Neural progenitor cell (in vitro differentiated cells): ENCODE data around the gene ZNF784. TPM values are rescaled to one million over a fixed set of nuclear protein-coding genes. Genes with fewer than 3 reads are reported as not detected.
A peak's percentile ranks its signal among the peaks of the same experiment; 100 is the strongest.

Source experiments
- DNase-seq: peaks from one replicate; pipeline ENCODE4 v3.0.0-alpha.2; 2016; ENCODE audit warnings: low spot score
- H2AFZ ChIP-seq: fragments of 200-600 bp; sonication (generic); replicated peaks from 2 replicates; pipeline ENCODE4 v1.6.1; 2016; ENCODE audit warnings: antibody characterized with exemption
- H3F3A ChIP-seq: fragments of 200-600 bp; sonication (generic); 2 replicates; pipeline ENCODE4 v1.6.1; 2016; ENCODE audit warnings: antibody characterized with exemption, low read depth
- H3K27ac ChIP-seq: fragments of 200-600 bp; sonication (generic); 2 replicates; pipeline ENCODE4 v1.5.1; 2016; ENCODE audit warnings: mild to moderate bottlenecking
- H3K27me3 ChIP-seq: fragments of 200-600 bp; sonication (generic); 2 replicates; pipeline ENCODE4 v1.6.1; 2016; ENCODE audit warnings: mild to moderate bottlenecking, moderate library complexity
- H3K36me3 ChIP-seq: fragments of 200-600 bp; sonication (generic); 2 replicates; pipeline ENCODE4 v1.5.1; 2016
- H3K4me1 ChIP-seq: fragments of 200-600 bp; sonication (generic); 2 replicates; pipeline ENCODE4 v1.6.1; 2016; ENCODE audit warnings: mixed run types
- H3K4me2 ChIP-seq: fragments of 200-600 bp; sonication (generic); 2 replicates; pipeline ENCODE4 v1.6.1; 2016
- H3K4me3 ChIP-seq: fragments of 200-600 bp; sonication (generic); 2 replicates; pipeline ENCODE4 v1.5.1; 2016
- H3K79me2 ChIP-seq: fragments of 200-600 bp; sonication (generic); 2 replicates; pipeline ENCODE4 v1.6.1; 2016; ENCODE audit warnings: low read depth
- H3K9ac ChIP-seq: fragments of 200-600 bp; sonication (generic); 2 replicates; pipeline ENCODE4 v1.6.1; 2016
- H3K9me3 ChIP-seq: fragments of 200-600 bp; sonication (generic); 2 replicates; pipeline ENCODE4 v1.5.1; 2016; ENCODE audit warnings: low read depth
- H4K20me1 ChIP-seq: fragments of 200-600 bp; sonication (generic); 2 replicates; pipeline ENCODE4 v1.6.1; 2016; ENCODE audit warnings: low read depth
- H3K27ac Mint-ChIP-seq: 3 replicates; pipeline ENCODE4 v1.8.0; 2021; ENCODE audit warnings: mixed read lengths
- H3K27me3 Mint-ChIP-seq: 2 replicates; pipeline ENCODE4 v1.8.0; 2022; ENCODE audit warnings: low read depth, mild to moderate bottlenecking, inconsistent platforms, moderate library complexity, mixed read lengths; ENCODE audit not compliant: insufficient read depth
- H3K36me3 Mint-ChIP-seq: 3 replicates; pipeline ENCODE4 v1.8.0; 2021; ENCODE audit warnings: mixed read lengths
- H3K4me1 Mint-ChIP-seq: 3 replicates; pipeline ENCODE4 v1.8.0; 2021; ENCODE audit warnings: mixed read lengths
- H3K4me3 Mint-ChIP-seq: 3 replicates; pipeline ENCODE4 v1.8.0; 2021; ENCODE audit warnings: mild to moderate bottlenecking, moderate library complexity, mixed read lengths
- H3K9me3 Mint-ChIP-seq: 3 replicates; pipeline ENCODE4 v1.8.0; 2020; ENCODE audit warnings: mixed read lengths
- EZH2 ChIP-seq: fragments of 200-600 bp; sonication (generic); IDR thresholded peaks from 2 replicates; pipeline ENCODE4 v1.6.1; 2017; ENCODE audit warnings: antibody characterized with exemption, mild to moderate bottlenecking, moderate library complexity
- EZH2phosphoT487 ChIP-seq: fragments of 200-600 bp; sonication (generic); IDR thresholded peaks from 2 replicates; pipeline ENCODE4 v1.6.1; 2017; ENCODE audit warnings: antibody characterized with exemption
- total RNA-seq: library from RNA; depleted of rRNA; stranded (reverse); fragments of >200 nt; gene quantifications from 2 replicates; pipeline ENCODE4 v1.2.3, GENCODE V29; 2015; ENCODE audit warnings: low replicate concordance
- TF ChIP-seq, protein P1 (sequence below): fragments of 200-600 bp; sonication (generic); IDR thresholded peaks from 2 replicates; pipeline ENCODE4 v1.5.1; 2017; ENCODE audit warnings: antibody characterized with exemption, mild to moderate bottlenecking

The ZNF784 gene
- total RNA-seq, 1 donor from 2014 or later, result 3.9 TPM

DNA sequence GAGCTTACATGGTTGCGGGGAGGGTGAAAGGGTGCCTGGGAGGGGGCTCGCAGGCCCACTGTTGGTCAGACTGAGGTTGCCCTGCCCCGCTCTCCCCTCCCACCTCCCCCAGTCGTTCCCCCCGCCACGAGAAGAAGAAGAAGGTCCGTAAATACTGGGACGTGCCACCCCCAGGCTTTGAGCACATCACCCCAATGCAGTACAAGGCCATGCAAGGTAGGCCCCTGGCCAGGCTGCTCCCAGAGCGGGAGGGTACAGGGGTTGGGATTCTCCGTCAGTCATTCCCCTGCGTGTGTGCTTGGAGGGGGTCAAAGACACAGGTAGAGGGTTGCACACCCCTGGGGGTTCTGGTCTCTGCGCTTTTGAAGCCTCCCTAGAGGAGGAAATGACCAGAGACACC, 36.0 kb upstream of the ZNF784 start:
- no peak overlapping the region for H3K27ac ChIP-seq
- H3K9me3 Mint-ChIP-seq, result no peaks in the 10 kb centered on the region
- peaks cover 18% of the 10 kb centered on the region for H3K4me1 ChIP-seq
- H3K4me3 ChIP-seq, result no peak overlapping the region
- H3K4me2 ChIP-seq, result no peak overlapping the region
- H3K4me3 Mint-ChIP-seq, result no peak overlapping the region
- H3K27me3 ChIP-seq, result no peaks in the 10 kb centered on the region
- no peaks in the 10 kb centered on the region for H3K9me3 ChIP-seq
- H4K20me1 ChIP-seq, result peaks cover 89% of the 10 kb centered on the region
- H3F3A ChIP-seq, result peaks cover under 1% of the 10 kb centered on the region
- peaks cover 98% of the 10 kb centered on the region for H3K79me2 ChIP-seq
- TF ChIP-seq, protein P1, sequence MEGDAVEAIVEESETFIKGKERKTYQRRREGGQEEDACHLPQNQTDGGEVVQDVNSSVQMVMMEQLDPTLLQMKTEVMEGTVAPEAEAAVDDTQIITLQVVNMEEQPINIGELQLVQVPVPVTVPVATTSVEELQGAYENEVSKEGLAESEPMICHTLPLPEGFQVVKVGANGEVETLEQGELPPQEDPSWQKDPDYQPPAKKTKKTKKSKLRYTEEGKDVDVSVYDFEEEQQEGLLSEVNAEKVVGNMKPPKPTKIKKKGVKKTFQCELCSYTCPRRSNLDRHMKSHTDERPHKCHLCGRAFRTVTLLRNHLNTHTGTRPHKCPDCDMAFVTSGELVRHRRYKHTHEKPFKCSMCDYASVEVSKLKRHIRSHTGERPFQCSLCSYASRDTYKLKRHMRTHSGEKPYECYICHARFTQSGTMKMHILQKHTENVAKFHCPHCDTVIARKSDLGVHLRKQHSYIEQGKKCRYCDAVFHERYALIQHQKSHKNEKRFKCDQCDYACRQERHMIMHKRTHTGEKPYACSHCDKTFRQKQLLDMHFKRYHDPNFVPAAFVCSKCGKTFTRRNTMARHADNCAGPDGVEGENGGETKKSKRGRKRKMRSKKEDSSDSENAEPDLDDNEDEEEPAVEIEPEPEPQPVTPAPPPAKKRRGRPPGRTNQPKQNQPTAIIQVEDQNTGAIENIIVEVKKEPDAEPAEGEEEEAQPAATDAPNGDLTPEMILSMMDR, result no peak
- TF ChIP-seq EZH2 (no peak), EZH2phosphoT487 (no peak)
- peaks cover 28% of the 10 kb centered on the region for H3K4me1 Mint-ChIP-seq
- DNase-seq, result no peak
- H3K27me3 Mint-ChIP-seq, result no peaks in the 10 kb centered on the region
- no peaks in the 10 kb centered on the region for H3K36me3 ChIP-seq
- H2AFZ ChIP-seq, result no peak overlapping the region
- H3K27ac Mint-ChIP-seq, result no peak overlapping the region
- peaks cover 29% of the 10 kb centered on the region for H3K36me3 Mint-ChIP-seq
- H3K9ac ChIP-seq, result no peak overlapping the region

DNA sequence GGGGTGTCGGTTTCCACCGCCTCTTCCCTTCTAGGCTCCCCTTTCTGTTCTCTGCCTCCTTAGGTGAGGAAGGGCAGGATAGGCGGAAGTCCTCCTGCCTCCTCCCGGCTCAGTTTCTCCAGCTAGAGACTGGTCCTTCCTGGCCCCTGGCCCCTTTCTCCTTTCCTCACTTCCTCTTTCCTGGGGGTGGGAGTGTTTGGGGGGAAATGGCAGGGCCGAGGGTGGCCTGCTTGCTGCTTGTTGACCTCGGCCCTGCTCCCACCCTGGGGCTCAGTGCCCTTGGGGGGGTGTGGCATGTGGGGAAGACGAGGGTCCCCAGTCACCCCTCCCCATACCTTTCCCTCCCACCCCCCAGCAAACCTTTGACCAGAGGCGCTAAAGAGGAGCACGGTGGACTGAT, 35.5 kb upstream of the ZNF784 start:
- DNase-seq, result no peak
- Histone ChIP-seq H3K4me2 (no peak overlapping the region), H3K9ac (no peak overlapping the region), H3F3A (peaks cover 6% of the 10 kb centered on the region), H3K36me3 (no peaks in the 10 kb centered on the region), H3K27me3 (no peaks in the 10 kb centered on the region), H4K20me1 (peaks cover 86% of the 10 kb centered on the region), H3K79me2 (peaks cover 99% of the 10 kb centered on the region), H3K4me3 (no peak overlapping the region), H3K9me3 (no peaks in the 10 kb centered on the region), H3K27ac (no peak overlapping the region), H2AFZ (no peak overlapping the region), H3K4me1 (peaks cover 18% of the 10 kb centered on the region)
- no peaks in the 10 kb centered on the region for H3K9me3 Mint-ChIP-seq
- no peak overlapping the region for H3K27ac Mint-ChIP-seq
- peaks cover 29% of the 10 kb centered on the region for H3K36me3 Mint-ChIP-seq
- peak overlapping the region; percentile 46 for H3K4me3 Mint-ChIP-seq
- no peaks in the 10 kb centered on the region for H3K27me3 Mint-ChIP-seq
- TF ChIP-seq EZH2 (no peak), EZH2phosphoT487 (no peak)
- TF ChIP-seq, protein P1, result no peak
- peaks cover 28% of the 10 kb centered on the region for H3K4me1 Mint-ChIP-seq

DNA sequence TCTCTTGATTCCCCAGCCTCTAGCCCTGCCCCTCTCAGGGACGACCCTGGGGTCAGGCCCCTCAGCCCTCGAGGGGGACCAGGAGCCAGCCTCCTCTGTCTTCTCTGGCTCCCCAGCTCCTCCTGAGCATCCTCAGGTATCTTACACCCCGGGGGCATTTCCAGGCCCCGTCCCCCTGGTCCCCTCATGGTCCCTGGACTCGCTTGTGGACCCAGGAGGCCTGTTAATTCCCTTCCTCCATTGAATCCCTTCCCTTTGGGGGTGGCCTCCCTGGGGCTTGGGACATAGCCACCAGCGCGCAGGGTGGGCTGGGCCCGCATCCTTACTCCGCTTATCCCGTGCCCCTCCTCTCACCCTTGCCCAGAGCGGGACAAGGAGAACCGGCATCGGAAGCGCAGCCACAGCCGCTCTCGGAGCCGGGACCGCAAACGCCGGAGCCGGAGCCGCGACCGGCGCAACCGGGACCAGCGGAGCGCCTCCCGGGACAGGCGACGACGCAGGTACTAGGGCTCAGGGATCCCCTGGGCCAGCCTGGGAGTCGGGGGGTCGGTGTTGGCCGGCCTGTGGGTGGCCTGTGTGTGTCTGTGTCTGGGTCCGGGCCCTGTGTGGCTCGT, 34.6 kb upstream of the ZNF784 start:
- Histone ChIP-seq H2AFZ (no peak overlapping the region), H3K36me3 (no peaks in the 10 kb centered on the region), H3K27me3 (no peaks in the 10 kb centered on the region), H3K4me2 (no peak overlapping the region), H3K9ac (peak overlapping the region; percentile 40), H3K79me2 (peaks cover 91% of the 10 kb centered on the region), H3K27ac (no peak overlapping the region), H3K4me1 (peaks cover 18% of the 10 kb centered on the region), H3F3A (peaks cover 11% of the 10 kb centered on the region), H3K4me3 (no peak overlapping the region), H3K9me3 (no peaks in the 10 kb centered on the region), H4K20me1 (peaks cover 79% of the 10 kb centered on the region)
- Mint-ChIP-seq H3K9me3 (no peaks in the 10 kb centered on the region), H3K36me3 (peaks cover 26% of the 10 kb centered on the region), H3K27ac (no peak overlapping the region), H3K4me3 (no peak overlapping the region), H3K27me3 (no peaks in the 10 kb centered on the region), H3K4me1 (peaks cover 28% of the 10 kb centered on the region)
- DNase-seq, result no peak
- TF ChIP-seq EZH2phosphoT487 (no peak), EZH2 (no peak)
- TF ChIP-seq, protein P1, result no peak
